AML-193 (cell line): ENCODE results near the gene DOK6.
"Not testable (repeated sequence)": the region's sequence is repeated elsewhere in the genome, so short reads cannot be mapped to it uniquely, and the experiment has no call there.

ENCODE experiments used
- DNase-seq, 2 experiments: peaks; one replicate each; lab custom pipeline; 2025; lab: John Stamatoyannopoulos, UW

The DOK6 gene

DNA sequence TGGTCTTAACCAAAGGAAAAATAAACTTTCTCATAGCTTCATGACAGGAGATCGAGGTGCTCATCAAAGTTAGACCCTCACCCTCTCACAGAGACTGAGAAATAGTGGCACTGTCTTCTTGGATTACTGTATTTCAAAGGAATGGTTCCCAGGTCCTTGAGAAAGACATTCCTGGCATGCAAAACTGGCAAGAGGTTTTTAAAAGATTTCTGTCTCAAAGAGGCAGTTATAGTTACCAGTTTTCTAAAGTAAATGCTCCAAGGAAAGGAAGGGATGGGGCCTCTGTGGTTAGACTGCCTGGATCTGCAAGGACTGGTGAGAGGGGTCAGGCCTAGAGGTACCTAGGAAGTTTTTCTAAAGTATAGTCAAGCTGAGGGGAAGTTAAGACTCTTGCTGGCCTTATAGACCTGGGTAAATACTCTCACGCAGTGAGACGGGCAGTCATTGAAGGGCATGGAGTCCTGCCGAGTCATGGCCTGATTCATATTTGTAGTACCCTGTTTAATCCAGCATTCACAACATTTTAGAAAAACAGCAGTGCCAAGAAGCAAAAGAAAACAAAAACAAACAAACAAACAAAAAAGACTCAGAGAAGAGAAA lies 226.1 kb downstream of the DOK6 start:
- DNase-seq = no peak

DNA sequence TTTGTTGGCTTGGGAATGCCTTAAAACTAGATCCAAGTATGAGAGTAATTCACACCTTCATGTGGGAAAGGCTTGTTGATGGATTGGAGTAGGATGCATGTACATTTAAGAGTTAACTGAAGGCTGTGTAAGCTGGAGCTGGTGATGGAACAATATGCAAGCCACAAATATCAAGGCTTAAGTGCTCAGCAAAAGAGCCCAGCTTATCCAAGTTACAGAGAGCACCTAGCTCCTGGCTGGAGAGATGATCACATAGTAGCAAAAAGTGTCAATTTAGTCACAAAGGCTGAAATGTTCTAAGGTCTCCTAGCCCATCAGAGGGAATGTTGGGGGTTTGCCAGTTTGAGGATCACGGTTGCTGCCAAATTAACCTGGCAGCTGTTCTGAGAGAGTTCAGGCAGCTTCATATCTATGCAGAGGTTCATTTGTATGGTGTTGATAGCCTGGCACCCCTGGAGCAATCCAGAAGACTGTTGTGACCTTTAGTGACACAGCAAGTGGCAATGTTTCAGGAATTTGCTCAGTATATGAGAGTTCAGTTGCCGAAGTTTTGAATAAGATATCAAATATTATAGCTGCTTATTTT lies 228.2 kb downstream of the DOK6 start:
- no peak for DNase-seq

DNA sequence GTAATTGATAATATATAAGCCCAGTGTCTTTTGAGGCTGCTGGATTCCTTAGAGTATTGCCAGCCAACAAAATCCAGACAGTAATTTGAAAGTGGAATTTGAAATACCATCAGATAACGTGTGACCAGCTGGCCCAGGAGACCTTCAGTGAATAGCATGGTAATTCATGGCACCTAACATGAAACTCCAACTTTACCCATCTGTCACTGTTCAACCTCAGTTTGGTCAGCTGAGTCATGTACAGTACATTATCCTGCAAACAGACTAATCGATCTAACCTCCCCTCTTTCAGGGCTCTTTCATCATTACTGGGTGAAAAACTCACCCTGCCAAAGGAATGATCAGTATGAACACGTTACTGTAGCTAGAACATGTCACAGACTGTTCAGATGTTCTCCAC lies 230.6 kb downstream of the DOK6 start:
- no peak for DNase-seq

DNA sequence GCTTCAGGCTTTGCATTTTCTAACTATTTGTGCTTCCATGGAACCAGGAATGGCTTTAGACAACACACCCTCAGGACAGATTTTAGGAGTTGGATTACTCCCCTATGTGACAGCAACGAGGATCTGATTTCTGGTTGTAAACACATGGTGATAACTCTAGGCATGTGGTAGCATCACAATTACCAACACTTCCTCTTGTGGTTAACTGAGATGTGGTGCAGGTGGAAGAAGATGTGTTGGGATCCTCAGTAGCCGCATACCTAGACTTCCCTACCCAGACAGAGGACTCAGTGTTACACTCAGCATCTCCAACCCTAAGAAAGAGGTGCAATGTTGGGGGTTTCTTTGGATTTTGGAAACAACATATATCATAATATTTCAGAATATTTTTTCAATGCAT lies 234.8 kb downstream of the DOK6 start:
- no peak for DNase-seq

DNA sequence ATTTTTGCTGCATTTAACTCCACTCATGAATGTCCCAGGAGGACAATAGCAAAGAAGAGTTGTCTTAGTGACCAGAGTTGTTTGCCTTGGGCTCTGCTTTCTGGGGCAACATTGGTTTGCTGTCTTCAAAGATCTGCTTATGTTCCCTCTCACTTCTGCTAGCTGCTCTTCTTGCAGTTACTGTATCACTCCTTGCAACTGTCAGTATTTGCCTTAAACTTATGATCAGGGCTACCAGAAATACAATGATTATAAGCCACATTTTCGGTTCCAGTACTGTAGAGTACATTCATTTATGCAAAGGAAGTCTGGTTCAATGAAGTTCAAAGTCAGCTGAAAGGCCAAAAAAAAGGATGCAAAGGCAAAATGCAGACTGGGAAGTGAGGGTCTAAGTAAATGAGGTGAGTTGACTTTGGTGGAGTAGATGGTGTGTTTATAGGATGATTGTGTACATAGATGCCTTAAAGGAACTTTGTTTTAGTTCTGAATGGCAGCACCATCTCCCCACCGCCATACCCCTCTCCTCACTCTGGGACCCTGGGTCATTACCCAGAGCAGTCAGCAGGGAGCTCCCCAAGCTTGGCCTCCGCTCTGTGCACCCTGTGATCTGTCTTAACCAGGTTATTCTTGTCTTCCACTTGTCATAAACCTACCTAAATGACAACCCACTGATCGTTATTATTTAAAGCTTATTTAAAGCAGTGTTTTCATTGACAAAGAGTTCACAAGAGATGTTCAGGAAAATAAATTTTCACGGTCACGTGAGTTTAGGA lies 236.0 kb downstream of the DOK6 start:
- no peak for DNase-seq

DNA sequence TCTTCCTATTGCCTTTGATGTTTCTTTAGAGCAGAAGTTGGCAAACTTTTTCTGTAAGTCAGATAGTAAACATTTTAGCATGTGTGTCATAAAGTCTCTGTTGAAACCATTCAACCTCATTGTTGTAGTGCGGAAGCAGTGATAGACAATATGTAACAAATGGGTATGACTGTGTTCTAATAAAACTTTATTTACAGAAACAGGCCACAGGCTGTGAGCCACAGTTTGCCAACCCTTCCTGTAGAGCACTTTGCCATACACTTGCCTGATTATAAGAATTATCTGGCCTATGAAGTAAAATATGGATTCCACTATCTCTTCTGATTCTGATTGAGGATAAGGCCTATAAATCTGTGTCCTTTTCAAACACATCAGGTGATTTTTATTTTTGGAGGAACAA lies 237.4 kb downstream of the DOK6 start:
- no peak for DNase-seq

DNA sequence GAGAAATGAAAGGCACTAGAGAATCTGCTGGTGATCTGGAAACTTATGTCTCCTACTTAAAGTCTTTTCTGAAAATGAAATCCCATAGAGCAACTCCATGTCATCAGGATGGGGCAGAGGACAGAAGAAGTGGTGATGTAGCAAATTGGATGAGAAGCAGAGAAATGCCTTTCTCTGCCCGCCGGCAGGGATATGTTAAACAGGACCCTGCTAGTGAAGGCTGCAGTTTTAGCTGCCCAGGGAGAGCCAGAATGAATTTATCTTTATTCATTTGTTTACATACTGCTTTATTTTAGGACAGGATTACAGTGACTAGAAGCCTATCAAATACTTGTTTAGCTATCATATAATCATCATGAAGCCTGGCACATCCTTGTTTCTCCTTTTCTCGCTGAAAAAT lies 247.0 kb downstream of the DOK6 start:
- no peak for DNase-seq

DNA sequence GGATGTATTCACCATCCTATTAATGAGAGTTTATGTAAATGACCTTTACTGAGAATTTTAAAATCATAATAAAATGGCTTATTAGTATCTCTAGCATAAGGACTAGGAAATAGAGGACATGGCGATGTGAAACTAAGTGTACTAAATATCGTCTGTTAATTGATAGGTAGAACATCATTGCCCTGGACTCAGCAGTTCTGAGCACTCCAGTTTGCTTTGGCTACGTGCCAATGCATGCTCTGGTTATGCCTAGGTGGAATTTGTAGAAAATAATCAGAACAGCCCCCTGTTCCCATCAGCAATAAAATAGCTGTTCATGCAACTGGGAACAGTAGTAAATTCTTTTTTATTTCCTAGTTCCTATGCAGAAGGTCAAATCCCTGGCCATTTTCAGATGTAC lies 247.8 kb downstream of the DOK6 start:
- no peak for DNase-seq

DNA sequence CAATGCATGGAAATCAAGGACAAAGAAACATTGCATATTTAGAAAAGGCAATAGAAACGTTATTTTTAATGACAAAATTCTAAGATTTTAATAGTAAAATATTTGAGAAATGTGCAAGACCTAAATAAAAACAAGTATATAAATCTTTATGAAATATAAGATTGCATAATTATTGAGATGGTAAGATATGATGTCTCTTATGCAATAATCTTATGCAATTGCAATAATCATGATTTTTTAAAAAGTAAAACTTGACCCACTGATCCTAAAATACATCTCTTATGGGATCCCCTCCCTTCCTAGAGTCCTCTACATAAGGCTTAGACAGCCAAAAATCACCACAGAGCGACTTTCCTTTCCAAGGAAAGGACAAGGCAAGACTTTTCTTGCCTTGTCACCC lies 249.0 kb downstream of the DOK6 start:
- DNase-seq = no peak

DNA sequence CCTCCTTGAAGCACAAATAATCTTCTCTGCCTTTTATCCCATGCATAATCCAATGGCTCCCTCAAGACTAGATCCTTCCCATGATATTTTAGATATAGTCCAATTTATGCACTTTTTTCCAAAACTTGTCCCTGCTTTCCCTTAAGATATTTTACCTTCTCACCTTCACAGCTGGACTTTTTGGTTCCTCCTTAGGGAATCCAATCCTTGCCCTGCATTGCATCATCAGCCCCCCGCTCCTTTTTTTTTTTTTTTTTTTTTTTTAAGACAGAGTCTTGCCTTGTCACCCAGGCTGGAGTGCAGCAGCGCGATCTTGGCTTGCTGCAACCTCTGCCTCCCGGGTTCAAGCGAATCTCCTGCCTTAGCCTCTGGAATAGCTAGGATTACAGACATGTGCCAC lies 250.6 kb downstream of the DOK6 start:
- no peak for DNase-seq

DNA sequence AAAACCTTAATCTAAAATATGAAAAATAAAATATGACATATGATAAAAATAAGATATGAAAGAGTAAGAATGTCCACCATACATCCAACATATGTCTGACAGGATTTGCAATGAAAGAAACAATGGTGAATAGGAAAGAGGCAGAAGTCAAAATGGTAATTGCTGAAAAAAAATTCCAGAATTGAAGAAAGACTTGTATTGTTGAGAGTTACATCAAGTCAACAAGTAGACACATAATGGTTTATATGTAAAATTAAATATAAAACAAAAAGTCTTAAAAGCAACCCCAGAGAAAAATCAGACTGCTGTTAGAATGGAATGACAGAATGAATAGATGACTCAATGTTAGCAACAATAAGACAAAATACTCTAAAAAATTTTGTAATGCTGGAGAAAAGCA lies 255.1 kb downstream of the DOK6 start:
- no peak for DNase-seq

DNA sequence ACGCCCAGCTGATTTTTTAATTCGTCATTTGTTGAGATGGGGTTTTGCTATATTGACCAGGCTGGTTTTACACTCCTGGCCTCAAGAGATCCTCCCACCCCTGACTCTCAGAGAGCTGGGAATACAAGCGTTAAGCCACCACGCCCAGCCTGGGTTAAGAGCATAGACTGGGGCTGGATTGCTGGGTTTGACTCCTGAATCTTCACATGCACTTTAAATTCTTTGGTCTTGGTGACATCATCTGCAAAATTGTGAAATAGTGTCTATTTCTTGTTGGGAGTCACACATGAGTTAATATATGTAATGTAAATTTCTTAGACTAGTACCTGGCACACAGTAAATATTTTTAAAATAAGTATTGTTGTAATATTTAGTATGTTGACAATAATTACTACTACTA lies 257.4 kb downstream of the DOK6 start:
- no peak for DNase-seq

DNA sequence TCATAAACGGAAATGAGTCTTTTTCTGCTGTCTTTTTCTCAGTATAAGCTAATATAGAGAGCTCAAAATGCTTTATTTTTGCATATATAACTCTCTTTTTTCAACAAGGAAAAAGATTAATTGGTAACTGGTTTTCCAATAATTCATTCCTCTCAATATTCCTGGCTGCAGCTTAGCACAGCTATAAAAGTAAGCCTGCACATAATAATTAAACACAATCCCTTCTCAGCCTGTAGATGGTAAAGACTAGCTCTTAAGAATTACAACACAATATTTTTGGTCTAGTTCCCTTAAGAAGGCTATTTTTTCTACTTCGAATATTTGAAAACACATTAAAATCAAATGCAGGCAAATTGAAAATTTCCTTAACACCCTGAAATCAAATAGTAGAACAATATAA lies 258.0 kb downstream of the DOK6 start:
- no peak for DNase-seq

DNA sequence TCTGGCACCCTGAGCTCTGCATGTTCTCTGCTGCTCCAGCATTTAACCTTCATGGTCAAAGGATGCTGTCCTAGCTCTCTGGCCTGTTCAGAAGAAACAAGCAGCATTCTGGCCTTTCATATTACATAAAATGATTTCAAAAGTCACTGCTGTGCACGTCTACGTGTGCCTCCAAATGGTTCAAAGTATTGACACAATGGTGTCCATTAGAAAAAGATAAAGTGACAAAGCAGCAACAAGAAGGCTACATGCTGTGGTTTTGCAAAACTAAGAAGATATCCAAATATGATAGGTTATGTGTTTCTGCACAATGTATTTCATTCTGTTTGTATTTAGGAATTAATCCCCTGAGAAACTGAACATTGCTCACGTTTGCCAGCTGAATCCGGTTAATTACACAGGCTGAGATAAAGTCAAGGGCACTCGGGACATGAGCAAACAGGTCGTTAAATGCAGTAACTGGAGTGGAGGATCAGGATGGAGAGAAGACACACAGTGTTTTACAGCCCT lies 258.5 kb downstream of the DOK6 start:
- no peak for DNase-seq

DNA sequence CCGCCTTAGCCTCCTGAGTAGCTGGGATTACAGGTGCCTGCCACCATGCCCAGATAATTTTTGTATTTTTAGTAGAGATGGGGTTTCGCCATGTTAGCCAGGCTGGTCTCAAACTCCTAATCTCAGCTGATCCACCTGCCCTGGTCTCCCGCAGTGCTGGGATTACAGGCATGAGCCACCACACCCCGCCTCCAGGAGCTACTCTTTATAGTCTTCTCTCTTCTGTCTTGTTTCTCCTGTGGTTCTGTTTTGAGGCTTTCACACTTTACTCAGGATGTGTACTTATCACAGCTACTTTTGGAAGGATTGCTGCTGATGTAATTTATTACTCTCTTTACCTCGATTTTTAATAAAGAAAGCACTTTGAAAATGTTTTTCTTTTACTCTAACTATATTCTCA lies 261.4 kb downstream of the DOK6 start:
- DNase-seq = not testable (repeated sequence)

DNA sequence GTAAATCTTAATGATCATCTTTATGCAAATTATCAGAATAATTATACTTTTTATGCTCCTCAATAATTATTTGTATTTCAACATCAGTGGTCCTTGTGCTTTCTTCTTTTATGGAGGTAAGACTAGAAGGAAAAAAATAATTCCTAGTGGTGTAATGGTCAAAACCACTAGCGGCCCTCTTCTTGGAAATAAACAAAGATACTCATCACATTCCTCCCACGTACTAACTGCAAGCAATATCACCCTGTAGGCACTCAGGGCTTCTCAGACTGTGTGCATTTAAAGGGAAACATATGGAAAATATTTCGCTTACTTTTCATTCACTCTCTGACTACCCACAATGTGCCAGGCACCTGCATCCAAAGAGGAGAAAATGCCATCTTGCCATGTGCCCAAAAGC lies 263.7 kb downstream of the DOK6 start:
- no peak for DNase-seq

DNA sequence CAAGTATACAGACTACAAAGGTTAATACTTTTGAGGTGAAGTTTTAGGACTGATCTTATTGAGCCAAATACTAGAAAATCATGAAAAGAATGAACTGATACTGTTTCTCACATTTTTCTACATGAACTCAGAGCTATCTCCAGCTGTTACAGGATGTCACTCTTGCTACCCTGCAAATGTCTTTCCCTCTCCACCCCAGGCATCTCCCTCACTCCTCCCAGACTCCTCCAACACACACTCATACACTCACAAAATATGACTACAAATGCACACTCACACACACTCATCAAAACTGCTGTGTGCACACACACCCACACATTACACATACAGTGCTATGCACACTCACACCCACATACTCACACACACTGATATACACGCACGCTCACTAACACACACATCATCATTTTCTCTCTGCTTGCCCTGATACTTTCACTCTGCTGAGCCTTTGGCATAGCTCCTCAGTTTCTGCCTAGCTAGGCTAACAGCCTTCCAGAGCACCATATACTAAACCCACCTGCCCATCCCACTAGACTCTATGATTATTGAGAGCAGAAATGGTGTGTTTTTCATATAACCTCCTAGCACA lies 273.7 kb downstream of the DOK6 start:
- no peak for DNase-seq

DNA sequence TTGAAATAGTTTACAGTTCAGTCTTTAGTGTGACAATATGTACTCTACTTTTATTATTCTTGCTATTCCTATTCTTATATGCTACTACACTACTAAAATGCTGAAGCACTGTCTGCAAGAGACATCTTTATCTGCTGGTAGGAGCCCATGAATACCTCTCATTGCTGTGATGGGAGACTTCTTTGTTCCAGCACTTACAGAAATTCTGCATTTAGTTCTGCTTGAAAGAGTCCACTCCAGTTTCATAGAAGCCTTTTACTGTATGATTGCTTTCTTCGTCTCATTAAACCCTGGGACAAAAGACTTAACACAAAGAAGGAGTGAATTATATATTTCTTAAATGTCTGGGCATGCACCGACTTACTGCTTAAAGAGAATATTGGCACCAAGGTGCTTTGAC lies 274.3 kb downstream of the DOK6 start:
- no peak for DNase-seq

DNA sequence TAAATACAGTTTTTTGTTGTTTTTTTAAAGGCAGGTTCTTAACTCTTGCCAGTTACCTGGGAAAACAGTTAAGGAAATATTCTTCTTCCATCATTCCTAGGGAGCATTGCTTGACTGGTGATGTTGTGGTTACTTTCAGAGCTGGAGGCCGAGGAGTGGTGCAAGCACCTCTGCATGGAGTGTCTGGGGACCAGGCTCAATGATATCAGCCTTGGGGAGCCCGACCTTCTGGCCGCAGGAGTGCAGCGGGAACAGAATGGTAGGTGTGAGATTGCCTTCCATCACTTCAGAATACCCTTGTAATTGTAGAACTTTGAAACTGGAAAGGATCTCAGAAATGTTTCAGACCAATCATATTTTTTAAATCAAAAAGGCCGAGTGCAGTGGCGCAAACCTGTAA lies 276.9 kb downstream of the DOK6 start:
- DNase-seq = no peak

DNA sequence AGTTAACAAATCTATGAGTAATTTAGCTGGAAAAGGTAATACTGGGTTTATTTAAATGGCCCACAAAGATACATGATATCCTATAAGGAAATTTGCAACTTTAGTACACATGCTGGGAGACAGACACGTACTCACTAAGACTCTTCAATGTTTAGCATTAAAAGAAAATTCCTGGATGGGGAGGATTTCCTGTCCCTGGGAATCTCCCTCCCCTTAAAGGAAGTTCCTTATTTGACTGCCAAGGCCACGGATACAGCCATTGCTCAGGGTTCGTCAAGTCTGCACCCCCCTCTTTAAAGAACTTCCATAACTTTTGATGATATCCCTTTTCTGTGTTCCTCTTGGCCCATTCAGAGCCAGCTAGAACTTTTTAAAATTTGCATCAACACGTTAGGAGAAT lies 279.4 kb downstream of the DOK6 start:
- no peak for DNase-seq

DNA sequence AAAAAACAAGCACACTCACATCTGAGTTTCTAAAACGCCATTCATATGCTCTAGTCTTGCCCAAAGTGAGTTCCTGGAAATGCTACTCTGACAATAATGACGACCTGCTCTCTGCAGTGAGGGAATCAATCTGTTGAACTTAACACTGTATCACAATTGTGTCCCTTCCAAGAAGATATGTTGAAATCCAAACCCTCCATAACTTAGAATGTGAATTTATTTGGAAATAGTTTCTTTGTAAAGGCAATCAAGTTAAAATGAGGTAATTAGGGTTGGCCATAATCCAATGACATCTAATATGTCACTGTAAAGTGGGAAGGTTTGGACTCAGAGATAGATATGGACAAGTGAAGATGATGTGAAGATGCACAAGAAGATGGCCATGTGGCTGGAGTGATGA lies 282.5 kb downstream of the DOK6 start:
- DNase-seq = no peak

DNA sequence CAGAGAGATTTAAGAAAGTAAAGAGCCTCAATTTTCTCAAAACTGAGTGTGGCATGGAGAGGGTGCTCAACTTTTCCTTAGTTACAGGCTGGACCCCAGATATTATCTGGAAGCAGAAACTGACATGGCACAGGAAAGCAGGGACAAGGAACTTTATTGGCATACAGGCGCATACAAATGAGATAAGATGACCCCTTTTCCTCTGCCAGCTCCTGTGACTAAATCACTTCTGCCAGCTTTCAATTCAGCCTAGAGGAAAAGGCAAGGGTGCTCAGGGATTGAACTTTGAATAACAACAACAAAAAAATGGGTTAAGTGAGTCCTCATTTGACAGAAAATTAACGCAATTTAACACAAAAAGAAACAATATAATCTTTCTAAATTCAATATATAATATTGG lies 284.1 kb downstream of the DOK6 start:
- no peak for DNase-seq

DNA sequence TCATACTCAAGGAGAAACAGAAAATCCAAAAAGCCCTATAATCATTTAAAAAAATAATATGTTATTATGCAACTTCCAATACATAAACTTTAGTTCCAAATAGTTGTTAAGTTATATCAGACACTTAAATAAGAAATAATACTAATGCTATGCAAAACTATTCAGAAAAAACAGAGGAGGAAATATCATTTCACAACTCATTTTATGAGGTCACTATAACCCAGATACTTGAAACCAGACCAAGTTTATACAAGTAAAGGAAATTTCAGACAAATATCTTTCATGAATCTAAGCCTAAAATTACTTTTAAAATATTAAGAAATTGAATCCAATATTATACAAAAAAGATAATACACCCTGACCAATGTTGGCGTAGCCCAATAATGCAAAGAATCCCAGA lies 286.2 kb downstream of the DOK6 start:
- no peak for DNase-seq
